ENCODE data around the gene AMER1.
"Not testable (repeated sequence)": the region's sequence is repeated elsewhere in the genome, so short reads cannot be mapped to it uniquely, and the experiment has no call there.

The AMER1 gene

GRCh38 chrX:64218023-64218422, 12.5 kb upstream of the AMER1 start:
- TF ChIP-seq CTCF (IDR thresholded peaks at IDR 0.05; ENCODE audit: low read length) (no peak), EZH2 (IDR thresholded peaks at IDR 0.05; ENCODE audit: borderline replicate concordance, low read length) (no peak)
- Histone ChIP-seq H3K9me2 (ENCODE audit: low read depth, low read length) (no peaks in the 10 kb centered on the region), H3K4me3 (ENCODE audit: low read depth, low read length, poor library complexity, severe bottlenecking) (no peak overlapping the region), H3K4me1 (ENCODE audit: insufficient read depth, low read length, severe bottlenecking) (no peaks in the 10 kb centered on the region), H3K9me3 (ENCODE audit: low read length) (no peaks in the 10 kb centered on the region), H4K20me1 (ENCODE audit: insufficient read depth, low read length) (no peaks in the 10 kb centered on the region), H3K27ac (ENCODE audit: low read depth, low read length, poor library complexity, severe bottlenecking) (no peak overlapping the region), H2AFZ (ENCODE audit: low read length) (no peak overlapping the region), H3K27me3 (ENCODE audit: insufficient read depth, low read length) (no peaks in the 10 kb centered on the region), H3K9ac (ENCODE audit: low read length) (no peak overlapping the region), H3F3A (ENCODE audit: insufficient read depth, low read length) (no peaks in the 10 kb centered on the region), H3K36me3 (ENCODE audit: insufficient read depth, low read length) (no peaks in the 10 kb centered on the region), H3K79me2 (ENCODE audit: insufficient read depth, low read length) (no peaks in the 10 kb centered on the region), H3K4me2 (ENCODE audit: low read length) (no peak overlapping the region)

DNA sequence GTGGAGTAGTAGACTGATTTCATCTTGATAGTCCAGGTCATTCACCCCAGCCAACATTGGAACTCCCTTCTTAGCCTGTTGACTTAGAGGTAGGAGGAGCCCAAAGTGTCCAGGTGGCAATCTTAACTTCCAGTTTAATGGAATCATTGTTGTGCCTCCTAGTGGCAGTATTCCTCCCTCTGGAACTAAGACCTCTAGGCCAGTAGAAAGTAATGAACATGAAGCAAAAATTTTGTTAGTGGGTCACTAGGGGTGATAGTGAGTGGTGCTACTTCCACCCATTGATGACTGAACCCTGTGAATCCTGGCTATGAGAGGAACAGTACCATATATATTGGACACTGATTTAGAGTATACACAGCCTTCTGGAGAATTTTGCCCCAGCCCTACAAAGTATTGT, 8.5 kb upstream of the AMER1 start:
- H3K9me3 ChIP-seq (ENCODE audit: low read length); H4K20me1 ChIP-seq (ENCODE audit: insufficient read depth, low read length); H3K27me3 ChIP-seq (ENCODE audit: insufficient read depth, low read length); H3K27ac ChIP-seq (ENCODE audit: low read depth, low read length, poor library complexity, severe bottlenecking); H3K9ac ChIP-seq (ENCODE audit: low read length); H3K4me2 ChIP-seq (ENCODE audit: low read length); H2AFZ ChIP-seq (ENCODE audit: low read length); H3K79me2 ChIP-seq (ENCODE audit: insufficient read depth, low read length); H3K9me2 ChIP-seq (ENCODE audit: low read depth, low read length); H3K4me1 ChIP-seq (ENCODE audit: insufficient read depth, low read length, severe bottlenecking); H3K36me3 ChIP-seq (ENCODE audit: insufficient read depth, low read length); H3F3A ChIP-seq (ENCODE audit: insufficient read depth, low read length); H3K4me3 ChIP-seq (ENCODE audit: low read depth, low read length, poor library complexity, severe bottlenecking): not testable (repeated sequence)

GRCh38 chrX:64206556-64207162, 1.2 kb upstream of the AMER1 start:
- no peaks in the 10 kb centered on the region for H3K27me3 ChIP-seq (ENCODE audit: insufficient read depth, low read length)
- no peaks in the 10 kb centered on the region for H3F3A ChIP-seq (ENCODE audit: insufficient read depth, low read length)
- H3K9me2 ChIP-seq (ENCODE audit: low read depth, low read length): no peaks in the 10 kb centered on the region
- H4K20me1 ChIP-seq (ENCODE audit: insufficient read depth, low read length): no peaks in the 10 kb centered on the region
- H2AFZ ChIP-seq (ENCODE audit: low read length): 0 out of 2 replicates have a peak overlapping the region, but pooled peaks have one; percentile 29
- H3K4me2 ChIP-seq (ENCODE audit: low read length): peak overlapping the region; percentile 77
- TF ChIP-seq CTCF (IDR thresholded peaks at IDR 0.05; ENCODE audit: low read length): no peak
- TF ChIP-seq EZH2 (IDR thresholded peaks at IDR 0.05; ENCODE audit: borderline replicate concordance, low read length): no peak
- H3K4me3 ChIP-seq (ENCODE audit: low read depth, low read length, poor library complexity, severe bottlenecking): peak overlapping the region; percentile 89
- H3K9ac ChIP-seq (ENCODE audit: low read length): peak overlapping the region; percentile 81
- H3K9me3 ChIP-seq (ENCODE audit: low read length): no peaks in the 10 kb centered on the region
- H3K79me2 ChIP-seq (ENCODE audit: insufficient read depth, low read length): no peaks in the 10 kb centered on the region
- H3K27ac ChIP-seq (ENCODE audit: low read depth, low read length, poor library complexity, severe bottlenecking): peak overlapping the region; percentile 63
- peaks cover 36% of the 10 kb centered on the region for H3K4me1 ChIP-seq (ENCODE audit: insufficient read depth, low read length, severe bottlenecking)
- H3K36me3 ChIP-seq (ENCODE audit: insufficient read depth, low read length): no peaks in the 10 kb centered on the region

Measured in OCI-LY1 (cell line).